A549 (cell line): ENCODE results near the gene HOXD9. TPM values are rescaled to one million over a fixed set of nuclear protein-coding genes. Genes with fewer than 3 reads are reported as not detected.

Experiments
- ATAC-seq, 2 experiments: fragments of 200-7000 bp in 1 of 2; fragments of >200 bp in 1 of 2; cut with Nextera tagmentation in 1 of 2; cut with Tn5 transposase in 1 of 2; 3 replicates each; pipeline versions ENCODE4 v1.8.0 to v1.9.1; 2018 to 2020; ENCODE audit warnings: mild to moderate bottlenecking in 1 of 2, moderate library complexity in 1 of 2
- CTCF ChIA-PET: fragments of 300-600 bp; sonication (Branson Sonifier 250); formaldehyde crosslinking; extraction: SDS; loops from one replicate; lab custom pipeline; 2021; ENCODE audit warnings: antibody characterized with exemption, inconsistent platforms; lab: Yijun Ruan, JAX
- POLR2A ChIA-PET: fragments of 350-600 bp; formaldehyde crosslinking; extraction: SDS; loops from one replicate; lab custom pipeline; 2021; ENCODE audit warnings: antibody characterized with exemption, inconsistent platforms; lab: Yijun Ruan, JAX
- DNase-seq, 2 experiments: peaks; one replicate each; pipeline versions ENCODE4 v3.0.0 to v3.0.0-alpha.2; 2011 to 2016; ENCODE audit warnings: low read depth in 1 of 2, low spot score in 1 of 2
- FAIRE-seq: peaks from 2 replicates; lab custom pipeline; 2011; peaks lifted over from hg19 to GRCh38; lab: Jason Lieb, UNC
- H3K27ac ChIP-seq, 2 experiments: fragments of >200 bp; sonication (Bioruptor Twin); formaldehyde crosslinking; 3 replicates each; pipeline ENCODE4 v1.5.1; 2016 to 2017
- H3K4me1 ChIP-seq: fragments of >200 bp; sonication (Bioruptor Twin); formaldehyde crosslinking; 3 replicates; pipeline ENCODE4 v1.6.1; 2016
- H3K4me2 ChIP-seq: fragments of >200 bp; sonication (Bioruptor Twin); formaldehyde crosslinking; 3 replicates; pipeline ENCODE4 v1.6.1; 2016
- H3K4me3 ChIP-seq: fragments of >200 bp; sonication (Bioruptor Twin); formaldehyde crosslinking; 3 replicates; pipeline ENCODE4 v1.5.1; 2016
- H3K9me3 ChIP-seq: fragments of >200 bp; sonication (Bioruptor Twin); formaldehyde crosslinking; 3 replicates; pipeline ENCODE4 v1.6.1; 2016
- BCL3 ChIP-seq: fragments of >200 bp; sonication (Bioruptor Twin); formaldehyde crosslinking; IDR thresholded peaks from 3 replicates; pipeline ENCODE4 v1.6.1; 2016
- EHF ChIP-seq: fragments of 250-450 bp; sonication (Bioruptor Pico); IDR thresholded peaks from 2 replicates; pipeline ENCODE4 v1.5.0; 2020; ENCODE audit warnings: mild to moderate bottlenecking
- EHMT2 ChIP-seq: fragments of 200-600 bp; sonication (generic); IDR thresholded peaks from 2 replicates; pipeline ENCODE4 v1.6.1; 2016; ENCODE audit warnings: antibody characterized with exemption, low read depth, mild to moderate bottlenecking, moderate library complexity
- ELK1 ChIP-seq: fragments of 150-350 bp; IDR thresholded peaks from 2 replicates; pipeline ENCODE4 v1.6.1; 2014; ENCODE audit warnings: low read depth, mild to moderate bottlenecking, low read length
- GATA3 ChIP-seq: IDR thresholded peaks from 2 replicates; pipeline ENCODE4 v1.6.1; 2012; ENCODE audit warnings: borderline replicate concordance
- HES2 ChIP-seq: fragments of >200 bp; sonication (Bioruptor Twin); formaldehyde crosslinking; IDR thresholded peaks from 2 replicates; pipeline ENCODE4 v1.6.1; 2016
- MAX ChIP-seq: IDR thresholded peaks from 2 replicates; pipeline ENCODE4 v1.6.1; 2012
- POLR2A ChIP-seq: IDR thresholded peaks from 2 replicates; pipeline ENCODE4 v1.6.1; 2012; ENCODE audit warnings: mild to moderate bottlenecking, low read length
- RAD21 ChIP-seq, 2 experiments: fragments of >200 bp in 1 of 2; sonication (Bioruptor Twin) in 1 of 2; formaldehyde crosslinking in 1 of 2; IDR thresholded peaks in 1 of 2; conservative IDR thresholded peaks in 1 of 2; 2 replicates in 1 of 2; 3 replicates in 1 of 2; pipeline ENCODE4 v1.6.1; 2012 to 2018; ENCODE audit warnings: inconsistent platforms in 1 of 2
- REST ChIP-seq: fragments of 200-600 bp; sonication (generic); IDR thresholded peaks from 2 replicates; pipeline ENCODE4 v1.6.1; 2016; ENCODE audit warnings: antibody characterized with exemption, mild to moderate bottlenecking, moderate library complexity
- USF2 ChIP-seq: fragments of 450-650 bp; IDR thresholded peaks from 2 replicates; pipeline ENCODE4 v1.6.1; 2014; ENCODE audit warnings: antibody characterized with exemption
- WGBS: methylation state at CpG from one replicate; pipeline ENCODE4 v1.1.6; 2017; ENCODE audit errors: missing lambda C conversion rate; 5-methylcytosine and 5-hydroxymethylcytosine counted together
- polyA plus RNA-seq, 4 experiments: library from polyadenylated mRNA; depleted of rRNA in 3 of 4; stranded (reverse); fragments of >200 nt; fragmentation: RNase III in 1 of 4; extraction: RNeasy Plus Mini Kit Qiagen cat#74134 plus additional on column Dnase treatment in 1 of 4; gene quantifications; 2 replicates in 3 of 4; 3 replicates in 1 of 4; pipeline ENCODE4 v1.2.3, GENCODE V29; 2011 to 2017

Gene HOXD9
- polyA plus RNA-seq, 2 of the 4 experiments (the other 2 are of a cell fraction) = 0.45 to 1.0 TPM

GRCh38 chr2:176115883-176116813 is 6.4 kb upstream of the HOXD9 start, which contains the start of gene HOXD10:
Gene HOXD10, plus strand, starts transcription at chr2:176116778. Its CDS starts 56 bp downstream, at chr2:176116834.
- FAIRE-seq (no peak), DNase-seq (peak; percentile 37 to 84), ATAC-seq (peak; percentile 87 to 93)
- Histone ChIP-seq H3K4me1 (peaks cover 3% of the 10 kb centered on the region; the same call in 1 of the 3 replicates), H3K4me3 (peak within 1 kb of the TSS; percentile 44), H3K4me2 (peak within 1 kb of the TSS; percentile 67), H3K9me3 (no peaks in the 10 kb centered on the region), H3K27ac (peak within 1 kb of the TSS; percentile 66 to 83)
- POLR2A ChIA-PET = no interaction called here
- 78% methylated on average over 57 of the region's 66 CpGs for WGBS
- CTCF ChIA-PET = interaction anchor here (1.1 to 3.6 kb wide), 7 partner anchors 11 to 1049 kb away, joined by 3 to 22 read pairs (median 6); no protein-coding TSS in a partner anchor
- peak; percentile 41; the same call in 1 of the 2 replicates for TF ChIP-seq POLR2A
- peak in 1 of 2 experiments; percentile 35; a peak in 1 of 5 replicates for TF ChIP-seq RAD21 (conservative IDR thresholded peaks at IDR 0.05 in 1 of 2, IDR thresholded peaks at IDR 0.05 in 1 of 2)
- peak; percentile 67; the same call in 1 of the 2 replicates for TF ChIP-seq MAX
- no peak for TF ChIP-seq EHF
- TF ChIP-seq BCL3 = no peak
- no peak for TF ChIP-seq EHMT2
- no peak for TF ChIP-seq GATA3
- peak; percentile 91 for TF ChIP-seq USF2
- no peak for TF ChIP-seq HES2
- TF ChIP-seq REST = no peak

- ChIA-PET POLR2A (interaction anchor here (0.5 kb wide), 1 partner anchor 945 kb away, joined by 3 read pairs; no protein-coding TSS in a partner anchor), CTCF (interaction anchor here (0.8 to 3.6 kb wide), 6 partner anchors 9 to 1045 kb away, joined by 3 to 22 read pairs (median 4); no protein-coding TSS in a partner anchor)
- Histone ChIP-seq H3K4me3 (no peak overlapping the region), H3K9me3 (no peaks in the 10 kb centered on the region), H3K27ac (no peak overlapping the region), H3K4me1 (0 out of 3 replicates have a peak, but pooled peaks cover 3% of the 10 kb centered on the region), H3K4me2 (no peak overlapping the region)
- no peak for TF ChIP-seq ELK1
- ATAC-seq = no peak
- FAIRE-seq = no peak
- no peak for DNase-seq
- WGBS = 89% methylated on average over 39 of the region's 40 CpGs
These were observed 5.2 kb upstream of the HOXD9 start for GRCh38 chr2:176117162-176117822.
